Neural cell (in vitro differentiated cells): ENCODE measurements around the gene STIM1.

Source experiments
- TAF1 ChIP-seq: IDR thresholded peaks from 2 replicates; pipeline ENCODE4 v1.6.1; 2012; ENCODE audit warnings: low read depth
- TF ChIP-seq, protein P1 (sequence below): fragments of 450-650 bp; IDR thresholded peaks from 2 replicates; pipeline ENCODE4 v1.5.1; 2014; ENCODE audit warnings: antibody characterized with exemption, mild to moderate bottlenecking, moderate library complexity; ENCODE audit not compliant: poor library complexity, severe bottlenecking

DNA sequence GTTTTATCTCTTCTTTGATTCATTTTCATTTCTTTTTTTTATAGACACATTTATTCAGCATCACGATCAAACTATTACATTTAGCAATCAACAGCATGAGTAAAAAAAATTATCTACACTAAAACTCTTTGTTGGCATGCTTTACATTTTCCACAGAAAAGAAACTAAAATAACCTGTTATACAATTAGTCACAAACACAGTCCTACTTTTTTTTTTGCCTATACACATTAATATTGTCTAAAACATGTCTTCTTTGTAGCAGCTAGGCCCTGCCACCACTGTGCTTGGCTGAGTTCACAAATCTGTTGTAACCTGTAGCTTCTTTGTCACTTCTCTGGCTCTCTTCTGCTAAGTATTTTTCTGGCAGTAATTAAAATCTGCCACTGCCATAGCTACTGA is 117.0 kb downstream of the STIM1 start:
- TF ChIP-seq TAF1 = no peak
- TF ChIP-seq, protein P1, sequence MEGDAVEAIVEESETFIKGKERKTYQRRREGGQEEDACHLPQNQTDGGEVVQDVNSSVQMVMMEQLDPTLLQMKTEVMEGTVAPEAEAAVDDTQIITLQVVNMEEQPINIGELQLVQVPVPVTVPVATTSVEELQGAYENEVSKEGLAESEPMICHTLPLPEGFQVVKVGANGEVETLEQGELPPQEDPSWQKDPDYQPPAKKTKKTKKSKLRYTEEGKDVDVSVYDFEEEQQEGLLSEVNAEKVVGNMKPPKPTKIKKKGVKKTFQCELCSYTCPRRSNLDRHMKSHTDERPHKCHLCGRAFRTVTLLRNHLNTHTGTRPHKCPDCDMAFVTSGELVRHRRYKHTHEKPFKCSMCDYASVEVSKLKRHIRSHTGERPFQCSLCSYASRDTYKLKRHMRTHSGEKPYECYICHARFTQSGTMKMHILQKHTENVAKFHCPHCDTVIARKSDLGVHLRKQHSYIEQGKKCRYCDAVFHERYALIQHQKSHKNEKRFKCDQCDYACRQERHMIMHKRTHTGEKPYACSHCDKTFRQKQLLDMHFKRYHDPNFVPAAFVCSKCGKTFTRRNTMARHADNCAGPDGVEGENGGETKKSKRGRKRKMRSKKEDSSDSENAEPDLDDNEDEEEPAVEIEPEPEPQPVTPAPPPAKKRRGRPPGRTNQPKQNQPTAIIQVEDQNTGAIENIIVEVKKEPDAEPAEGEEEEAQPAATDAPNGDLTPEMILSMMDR = no peak
